GM10266 (cell line): ENCODE results near the gene PSEN2.

ENCODE experiments used
- DNase-seq: peaks from one replicate; pipeline ENCODE4 v3.0.0; 2012; ENCODE audit errors: extremely low spot score
- TF ChIP-seq, protein P1 (sequence below): IDR thresholded peaks from 2 replicates; pipeline ENCODE4 v1.5.1; 2012; ENCODE audit warnings: mild to moderate bottlenecking, low read depth; ENCODE audit not compliant: control insufficient read depth, insufficient read depth; ENCODE audit errors: missing control alignments

Gene PSEN2

GRCh38 chr1:226867461-226868054 lies 2.9 kb upstream of the PSEN2 start:
- TF ChIP-seq, protein P1, sequence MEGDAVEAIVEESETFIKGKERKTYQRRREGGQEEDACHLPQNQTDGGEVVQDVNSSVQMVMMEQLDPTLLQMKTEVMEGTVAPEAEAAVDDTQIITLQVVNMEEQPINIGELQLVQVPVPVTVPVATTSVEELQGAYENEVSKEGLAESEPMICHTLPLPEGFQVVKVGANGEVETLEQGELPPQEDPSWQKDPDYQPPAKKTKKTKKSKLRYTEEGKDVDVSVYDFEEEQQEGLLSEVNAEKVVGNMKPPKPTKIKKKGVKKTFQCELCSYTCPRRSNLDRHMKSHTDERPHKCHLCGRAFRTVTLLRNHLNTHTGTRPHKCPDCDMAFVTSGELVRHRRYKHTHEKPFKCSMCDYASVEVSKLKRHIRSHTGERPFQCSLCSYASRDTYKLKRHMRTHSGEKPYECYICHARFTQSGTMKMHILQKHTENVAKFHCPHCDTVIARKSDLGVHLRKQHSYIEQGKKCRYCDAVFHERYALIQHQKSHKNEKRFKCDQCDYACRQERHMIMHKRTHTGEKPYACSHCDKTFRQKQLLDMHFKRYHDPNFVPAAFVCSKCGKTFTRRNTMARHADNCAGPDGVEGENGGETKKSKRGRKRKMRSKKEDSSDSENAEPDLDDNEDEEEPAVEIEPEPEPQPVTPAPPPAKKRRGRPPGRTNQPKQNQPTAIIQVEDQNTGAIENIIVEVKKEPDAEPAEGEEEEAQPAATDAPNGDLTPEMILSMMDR: no peak
- DNase-seq: no peak

DNA sequence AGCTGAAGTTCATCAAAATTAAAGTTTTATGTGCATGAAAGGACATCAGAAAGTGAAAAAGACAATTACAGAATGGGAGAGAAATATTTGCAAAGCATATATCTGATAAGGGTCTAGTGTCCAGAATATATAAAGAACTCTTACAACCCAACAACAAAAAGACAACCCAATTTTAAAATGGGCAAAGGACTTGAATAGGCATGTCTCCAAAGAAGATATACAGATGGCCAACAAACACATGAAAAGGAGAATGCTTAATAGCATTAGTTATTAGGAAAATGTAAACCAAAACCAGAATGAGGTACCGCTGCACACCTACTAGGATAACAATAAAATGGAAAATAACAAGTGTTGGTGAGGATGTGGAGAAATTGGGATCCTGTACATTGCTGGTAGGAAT lies 1.7 kb upstream of the PSEN2 start:
- no peak for DNase-seq
- TF ChIP-seq, protein P1: no peak

GRCh38 chr1:226870026-226870400 lies 403 bp upstream of the PSEN2 start:
- DNase-seq: no peak

DNA sequence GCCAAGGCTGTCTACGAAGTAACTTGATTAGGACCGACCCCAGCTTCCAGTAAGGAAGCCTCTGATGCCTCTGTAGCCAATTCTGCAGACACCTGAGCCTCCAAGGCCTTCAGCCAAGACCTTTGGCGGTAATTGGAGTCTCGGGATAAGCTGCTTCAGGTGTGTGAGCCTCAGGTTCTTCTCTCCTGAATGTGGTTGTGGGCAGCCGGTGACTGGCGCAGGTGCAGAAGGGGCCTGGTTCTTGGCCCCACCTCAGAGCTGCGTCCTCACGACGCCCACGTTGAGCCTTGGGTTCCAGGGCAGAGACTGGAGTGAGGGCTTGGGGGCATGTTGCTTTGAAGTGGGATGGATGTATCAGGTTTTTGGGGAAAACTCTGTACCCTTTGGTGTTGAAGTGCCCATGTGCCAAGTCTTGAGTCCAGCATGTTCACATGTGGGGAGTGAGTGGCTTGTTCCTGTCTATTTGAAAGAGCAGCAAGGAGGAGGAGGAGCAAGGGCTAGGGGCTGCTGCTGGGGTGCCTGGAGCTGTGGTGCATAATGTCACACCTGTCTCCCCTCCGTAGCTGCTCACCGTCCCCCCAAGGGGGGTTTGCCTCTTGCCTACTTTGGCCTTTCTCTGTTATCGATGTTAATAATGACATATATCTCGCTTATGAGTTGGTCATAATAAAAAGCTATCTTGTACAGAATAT lies 1.4 kb downstream of the PSEN2 start:
- TF ChIP-seq, protein P1: no peak
- DNase-seq: no peak

More at GRCh38 chr1:226870026-226870400, 403 bp upstream of the PSEN2 start:
- TF ChIP-seq, protein P1: no peak

DNA sequence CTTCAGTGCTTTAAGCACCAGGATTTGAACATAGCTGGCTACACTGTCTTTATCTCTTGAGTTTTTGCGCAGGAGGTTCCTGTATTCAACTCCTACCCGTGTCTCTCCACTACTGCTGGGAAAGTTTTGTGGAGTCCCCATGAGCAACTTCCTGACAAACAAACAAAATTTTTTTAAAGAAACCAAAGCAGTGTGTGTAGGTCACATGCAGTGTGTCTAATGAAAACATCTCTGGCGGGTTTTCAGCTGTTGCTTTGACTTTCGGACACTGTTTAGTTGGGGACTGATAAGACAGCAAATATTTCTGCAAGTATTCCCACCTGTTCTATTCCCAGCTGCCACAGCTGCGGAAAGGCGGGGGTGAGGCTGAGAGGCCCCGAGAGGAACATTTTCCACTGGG lies 2.0 kb downstream of the PSEN2 start:
- no peak for DNase-seq
- TF ChIP-seq, protein P1: no peak

DNA sequence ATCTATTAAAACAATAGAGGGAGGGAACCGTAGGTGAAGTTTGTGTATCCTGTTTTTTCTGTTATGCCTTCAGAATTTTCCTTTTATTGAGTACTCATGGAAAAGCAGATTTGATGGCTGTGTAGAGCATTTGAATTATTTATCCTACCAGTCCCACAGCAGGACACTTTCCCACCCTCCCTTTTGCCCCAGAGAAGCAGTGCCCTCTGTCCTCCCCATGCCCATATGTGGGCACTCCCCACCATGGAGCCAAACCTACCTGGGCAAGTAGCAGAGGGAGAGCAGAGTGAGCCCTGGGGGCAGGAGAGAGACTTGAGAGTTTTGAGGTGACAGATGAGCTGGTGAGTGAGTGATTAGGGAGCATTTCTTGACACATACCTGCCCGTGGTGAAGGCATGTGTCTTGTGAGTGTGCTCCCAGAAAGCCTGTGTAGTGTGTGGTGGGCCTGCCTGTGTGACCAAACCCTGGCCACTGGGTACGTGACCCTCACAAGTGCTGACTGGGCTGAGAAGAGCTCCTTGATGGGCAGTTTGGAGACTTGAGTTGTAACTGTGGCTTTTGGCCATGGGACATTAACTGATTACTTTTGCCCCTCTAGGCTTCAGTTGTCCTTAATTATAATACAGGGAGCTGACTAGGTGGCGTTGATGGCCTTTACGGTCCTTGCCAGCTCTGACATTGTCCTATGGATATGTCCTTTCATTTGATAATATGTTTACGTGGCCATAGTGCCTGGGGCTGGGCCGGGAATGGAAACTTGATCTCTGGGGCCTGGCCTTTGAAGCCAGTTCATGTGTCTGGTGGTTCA lies 3.6 kb downstream of the PSEN2 start:
- TF ChIP-seq, protein P1: no peak

More for the DNA sequence above, 3.6 kb downstream of the PSEN2 start:
- DNase-seq: no peak
